ENCODE data around the gene AOC1. TPM values are rescaled to one million over a fixed set of nuclear protein-coding genes. Genes with fewer than 3 reads are reported as not detected.

The AOC1 gene
- total and polyA plus RNA-seq, 2 of the 13 experiments (the other 11 are each of a cell fraction or from before 2014, with no cell fraction given): not detected

GRCh38 chr7:150860978-150861295 is 8.6 kb downstream of the AOC1 start:
- CTCF ChIA-PET (ENCODE audit: low intra/inter-chr PET ratio, low total read pairs): no interaction called here
- intact Hi-C loops (cut with micrococcal nuclease; ENCODE audit: unreplicated experiment) (loop anchor here (5.0 kb wide), 1 partner anchor 79 kb away; no protein-coding TSS in a partner anchor), in situ Hi-C loops (cut with HindIII; ENCODE audit: extremely low pct_ligation_motif_present, low pct_unique_long_range_greater_than_20kb) (no loop called here)
- POLR2A ChIA-PET: no interaction called here
- H3K9me3 ChIP-seq (ENCODE audit: low read length): no peaks in the 10 kb centered on the region
- WGBS (ENCODE audit: low lambda C conversion rate): 70% methylated on average over 6 of the region's 9 CpGs
- no peaks in the 10 kb centered on the region for H3K36me3 ChIP-seq (replicated peaks in 1 of 2; ENCODE audit: control insufficient read depth in 1 of 2, insufficient read depth in 2 of 2, low read length in 2 of 2)
- DNase-seq (ENCODE audit: low spot score) (no peak), FAIRE-seq (no peak), ATAC-seq (no peak)
- no peak overlapping the region for H3K4me2 ChIP-seq (ENCODE audit: low read depth, low read length)
- H3K4me1 ChIP-seq (ENCODE audit: insufficient read depth, low read length): no peaks in the 10 kb centered on the region
- no TSS peak for BruUV-seq (replicated peaks)
- no peak overlapping the region for H3K9ac ChIP-seq (ENCODE audit: insufficient read depth, low read depth, low read length)
- H4K20me1 ChIP-seq (ENCODE audit: insufficient read depth, low read length): no peaks in the 10 kb centered on the region
- no peaks in the 10 kb centered on the region for H3K79me2 ChIP-seq (ENCODE audit: insufficient read depth, low read length)
- H3K27ac ChIP-seq (ENCODE audit: extremely low read length, insufficient read depth, low read length): no peak overlapping the region
- H3K4me3 ChIP-seq (replicated peaks in 1 of 3; ENCODE audit: insufficient read depth in 1 of 3, low read depth in 2 of 3, low read length in 3 of 3): no peak overlapping the region
- TF ChIP-seq ZNF253 (CRISPR knock-in tag; IDR thresholded peaks at IDR 0.05; ENCODE audit: borderline replicate concordance) (no peak), MEF2D (CRISPR knock-in tag; IDR thresholded peaks at IDR 0.05) (no peak)
- H3K27me3 ChIP-seq (ENCODE audit: control insufficient read depth in 1 of 2, insufficient read depth in 2 of 2, low read length in 2 of 2): peaks cover 0 to 20% of the 10 kb centered on the region in 2 experiments; a peak in 4 of 5 replicates
- no peak overlapping the region for H2AFZ ChIP-seq (ENCODE audit: low read length)

DNA sequence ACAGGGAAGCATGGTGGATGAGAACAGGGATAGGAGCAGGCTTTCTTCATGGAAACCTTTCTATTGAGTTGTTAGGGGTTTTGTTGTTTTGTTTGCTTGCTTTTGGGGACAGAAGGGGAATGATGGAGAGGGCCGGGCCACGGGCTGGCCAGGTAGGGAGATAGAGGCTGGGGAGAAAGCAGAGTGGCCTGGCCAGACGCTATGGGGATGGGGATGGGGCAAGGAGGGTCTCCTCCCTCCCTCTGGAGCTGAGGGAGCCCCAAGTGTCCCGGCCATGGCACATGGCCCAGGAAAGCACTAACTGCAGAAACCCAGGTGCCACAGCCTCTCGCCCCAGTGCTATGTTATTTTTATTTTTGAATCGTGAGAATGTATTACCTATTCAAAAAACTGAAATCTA is 10.0 kb downstream of the AOC1 start:
- ATAC-seq (no peak), DNase-seq (ENCODE audit: low spot score) (no peak), FAIRE-seq (no peak)
- ChIA-PET CTCF (ENCODE audit: low intra/inter-chr PET ratio, low total read pairs) (no interaction called here), POLR2A (no interaction called here)
- 32% methylated on average over 6 of the region's 6 CpGs for WGBS (ENCODE audit: low lambda C conversion rate)
- no peak overlapping the region for H3K4me2 ChIP-seq (ENCODE audit: low read depth, low read length)
- no peaks in the 10 kb centered on the region for H3K36me3 ChIP-seq (replicated peaks in 1 of 2; ENCODE audit: control insufficient read depth in 1 of 2, insufficient read depth in 2 of 2, low read length in 2 of 2)
- intact Hi-C loops (cut with micrococcal nuclease; ENCODE audit: unreplicated experiment) (loop anchor here (5.0 kb wide), 1 partner anchor 80 kb away; no protein-coding TSS in a partner anchor), in situ Hi-C loops (cut with HindIII; ENCODE audit: extremely low pct_ligation_motif_present, low pct_unique_long_range_greater_than_20kb) (no loop called here)
- no peak overlapping the region for H3K9ac ChIP-seq (ENCODE audit: insufficient read depth, low read depth, low read length)
- TF ChIP-seq TBX2 (CRISPR knock-in tag; IDR thresholded peaks at IDR 0.05; ENCODE audit: borderline replicate concordance): no peak
- TF ChIP-seq ZNF761 (CRISPR knock-in tag; conservative IDR thresholded peaks at IDR 0.05): no peak
- TF ChIP-seq SRY (CRISPR knock-in tag; IDR thresholded peaks at IDR 0.05): no peak
- TF ChIP-seq ATM (IDR thresholded peaks at IDR 0.05; ENCODE audit: borderline replicate concordance): no peak
- TF ChIP-seq ARNT2 (CRISPR knock-in tag; IDR thresholded peaks at IDR 0.05; ENCODE audit: low read depth): no peak
- TF ChIP-seq ZEB1 (IDR thresholded peaks at IDR 0.05; ENCODE audit: insufficient replicate concordance, low read depth): no peak
- TF ChIP-seq, protein P1, sequence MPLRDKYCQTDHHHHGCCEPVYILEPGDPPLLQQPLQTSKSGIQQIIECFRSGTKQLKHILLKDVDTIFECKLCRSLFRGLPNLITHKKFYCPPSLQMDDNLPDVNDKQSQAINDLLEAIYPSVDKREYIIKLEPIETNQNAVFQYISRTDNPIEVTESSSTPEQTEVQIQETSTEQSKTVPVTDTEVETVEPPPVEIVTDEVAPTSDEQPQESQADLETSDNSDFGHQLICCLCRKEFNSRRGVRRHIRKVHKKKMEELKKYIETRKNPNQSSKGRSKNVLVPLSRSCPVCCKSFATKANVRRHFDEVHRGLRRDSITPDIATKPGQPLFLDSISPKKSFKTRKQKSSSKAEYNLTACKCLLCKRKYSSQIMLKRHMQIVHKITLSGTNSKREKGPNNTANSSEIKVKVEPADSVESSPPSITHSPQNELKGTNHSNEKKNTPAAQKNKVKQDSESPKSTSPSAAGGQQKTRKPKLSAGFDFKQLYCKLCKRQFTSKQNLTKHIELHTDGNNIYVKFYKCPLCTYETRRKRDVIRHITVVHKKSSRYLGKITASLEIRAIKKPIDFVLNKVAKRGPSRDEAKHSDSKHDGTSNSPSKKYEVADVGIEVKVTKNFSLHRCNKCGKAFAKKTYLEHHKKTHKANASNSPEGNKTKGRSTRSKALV (CRISPR knock-in tag; IDR thresholded peaks at IDR 0.05): no peak
- TF ChIP-seq ZNF777 (CRISPR knock-in tag; IDR thresholded peaks at IDR 0.05): no peak
- TF ChIP-seq ZNF589 (CRISPR knock-in tag; conservative IDR thresholded peaks at IDR 0.05): no peak
- no peak for TF ChIP-seq KMT2A (CRISPR knock-in tag; IDR thresholded peaks at IDR 0.05)
- TF ChIP-seq, protein P2, sequence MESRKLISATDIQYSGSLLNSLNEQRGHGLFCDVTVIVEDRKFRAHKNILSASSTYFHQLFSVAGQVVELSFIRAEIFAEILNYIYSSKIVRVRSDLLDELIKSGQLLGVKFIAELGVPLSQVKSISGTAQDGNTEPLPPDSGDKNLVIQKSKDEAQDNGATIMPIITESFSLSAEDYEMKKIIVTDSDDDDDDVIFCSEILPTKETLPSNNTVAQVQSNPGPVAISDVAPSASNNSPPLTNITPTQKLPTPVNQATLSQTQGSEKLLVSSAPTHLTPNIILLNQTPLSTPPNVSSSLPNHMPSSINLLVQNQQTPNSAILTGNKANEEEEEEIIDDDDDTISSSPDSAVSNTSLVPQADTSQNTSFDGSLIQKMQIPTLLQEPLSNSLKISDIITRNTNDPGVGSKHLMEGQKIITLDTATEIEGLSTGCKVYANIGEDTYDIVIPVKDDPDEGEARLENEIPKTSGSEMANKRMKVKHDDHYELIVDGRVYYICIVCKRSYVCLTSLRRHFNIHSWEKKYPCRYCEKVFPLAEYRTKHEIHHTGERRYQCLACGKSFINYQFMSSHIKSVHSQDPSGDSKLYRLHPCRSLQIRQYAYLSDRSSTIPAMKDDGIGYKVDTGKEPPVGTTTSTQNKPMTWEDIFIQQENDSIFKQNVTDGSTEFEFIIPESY (CRISPR knock-in tag; IDR thresholded peaks at IDR 0.05): no peak
- no peaks in the 10 kb centered on the region for H4K20me1 ChIP-seq (ENCODE audit: insufficient read depth, low read length)
- H3K9me3 ChIP-seq (ENCODE audit: low read length): no peaks in the 10 kb centered on the region
- no peak overlapping the region for H3K4me3 ChIP-seq (replicated peaks in 1 of 3; ENCODE audit: insufficient read depth in 1 of 3, low read depth in 2 of 3, low read length in 3 of 3)
- no TSS peak for BruUV-seq (replicated peaks)
- no peak overlapping the region for H2AFZ ChIP-seq (ENCODE audit: low read length)
- no peak overlapping the region for H3K27ac ChIP-seq (ENCODE audit: extremely low read length, insufficient read depth, low read length)
- H3K27me3 ChIP-seq (ENCODE audit: control insufficient read depth in 1 of 2, insufficient read depth in 2 of 2, low read length in 2 of 2): peaks cover 0 to 18% of the 10 kb centered on the region in 2 experiments; a peak in 4 of 5 replicates
- H3K79me2 ChIP-seq (ENCODE audit: insufficient read depth, low read length): no peaks in the 10 kb centered on the region
- no peaks in the 10 kb centered on the region for H3K4me1 ChIP-seq (ENCODE audit: insufficient read depth, low read length)

Data from HepG2 (cell line).